IPS-18c (cell line): ENCODE results near the gene SLC47A2.

Experiments
- H3K4me3 ChIP-seq: 2 replicates; pipeline ENCODE4 v1.7.0; 2013; ENCODE audit warnings: low read depth, mild to moderate bottlenecking, low read length, moderate library complexity; ENCODE audit not compliant: insufficient read depth
- H3K9me3 ChIP-seq: one replicate; pipeline ENCODE4 v1.6.1; 2013; ENCODE audit warnings: mild to moderate bottlenecking, low read length, moderate library complexity; ENCODE audit not compliant: control insufficient read depth, insufficient read depth

SLC47A2 gene

DNA sequence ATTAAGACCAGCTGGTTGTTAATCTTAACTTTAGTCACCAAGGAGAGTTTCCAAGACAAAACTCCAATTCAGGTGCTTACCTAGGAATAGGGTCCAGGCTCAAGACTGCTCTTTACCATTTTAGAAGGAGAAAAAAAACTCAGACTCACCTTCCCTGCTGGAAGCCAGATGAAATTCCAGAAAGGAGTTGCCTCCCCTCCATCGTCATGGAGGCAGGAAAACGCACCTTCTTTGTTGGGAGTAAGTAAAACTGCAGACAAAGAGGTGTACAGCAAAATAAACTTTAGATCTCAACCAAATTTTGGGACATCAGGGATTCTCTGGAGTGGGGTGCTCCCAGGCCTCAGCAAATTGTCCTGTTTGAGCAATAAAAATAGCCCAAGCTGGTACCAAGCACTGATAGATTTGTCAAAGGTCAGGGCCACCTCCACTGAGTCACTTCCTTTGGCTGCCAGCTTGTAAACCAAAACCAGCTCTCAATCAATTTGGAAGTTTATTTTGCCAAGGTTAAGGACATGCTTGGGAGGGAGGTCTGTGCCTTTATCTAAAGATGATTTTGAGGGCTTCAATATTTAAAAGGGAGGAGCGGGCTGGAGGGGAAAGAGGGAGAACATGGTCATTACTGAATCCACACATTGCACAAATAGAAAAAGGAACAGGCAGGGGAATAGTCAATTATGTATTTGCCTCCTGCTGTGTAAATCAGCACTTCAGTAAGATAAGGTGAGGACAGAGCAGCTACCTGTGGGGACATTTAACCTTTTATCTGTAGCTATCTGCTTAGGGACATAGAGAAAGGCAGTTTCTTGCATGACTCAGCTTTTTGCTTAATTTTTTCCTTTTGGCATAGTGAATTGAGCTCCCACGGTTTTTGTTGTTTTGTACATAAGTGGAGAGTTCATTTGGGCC is 69.3 kb downstream of the SLC47A2 start:
- peak overlapping the region; percentile 77; the same call in 1 of the 2 replicates for H3K4me3 ChIP-seq
- H3K9me3 ChIP-seq, result no peaks in the 10 kb centered on the region

DNA sequence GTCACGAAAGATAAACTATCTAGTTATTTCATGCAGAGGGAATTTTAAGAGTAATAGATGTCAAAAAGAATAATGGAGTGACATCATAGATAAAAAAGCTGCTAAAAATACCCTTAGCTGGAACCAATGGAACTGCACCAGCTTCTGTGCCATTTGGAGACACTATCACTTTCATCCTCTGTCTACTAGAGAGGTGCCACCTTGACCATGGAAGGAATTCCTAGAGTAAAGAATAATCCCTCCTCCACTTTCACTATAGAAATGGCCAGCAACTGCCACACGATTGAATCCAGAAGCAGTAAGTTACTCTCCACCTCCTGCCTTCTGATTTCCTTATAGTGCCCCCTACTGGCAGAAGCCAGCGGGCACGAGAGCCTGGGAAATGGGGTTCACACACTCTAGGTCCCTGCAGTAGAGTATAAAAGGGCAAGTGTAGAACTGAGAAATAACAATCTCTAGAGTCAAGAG is 70.6 kb downstream of the SLC47A2 start:
- no peaks in the 10 kb centered on the region for H3K9me3 ChIP-seq

DNA sequence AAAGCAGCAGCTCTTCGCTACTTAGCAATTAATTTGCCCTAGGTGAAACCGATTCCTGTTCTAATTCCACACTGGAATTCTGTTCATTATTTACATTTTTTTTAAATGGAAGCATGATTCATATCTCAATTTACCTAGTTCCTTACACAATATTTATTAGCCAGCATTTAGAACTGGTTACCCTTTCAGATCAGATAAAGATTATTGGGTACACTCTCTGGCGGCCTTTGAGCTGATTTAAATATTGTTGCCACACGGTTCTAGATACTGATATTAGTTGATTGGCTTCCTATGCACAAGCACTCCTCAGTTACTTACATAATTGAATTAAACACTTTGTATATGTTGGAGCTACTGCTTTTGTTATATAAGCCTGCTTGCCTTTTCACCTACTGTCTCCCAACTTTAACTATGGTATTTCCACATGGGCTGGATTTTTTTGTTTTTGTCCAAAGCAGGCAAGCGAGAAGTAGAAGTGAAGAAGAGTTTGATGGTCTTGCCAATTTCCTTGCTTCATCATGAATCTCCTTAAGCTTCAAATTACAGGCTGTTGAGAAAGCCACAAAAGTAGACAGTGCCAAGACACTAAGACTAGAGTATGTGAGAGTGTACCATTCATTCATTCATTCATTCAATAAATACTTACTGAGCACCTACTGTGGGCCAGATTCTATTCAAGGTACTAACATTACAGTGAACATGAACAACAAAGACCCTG is 71.7 kb downstream of the SLC47A2 start:
- Histone ChIP-seq H3K9me3 (no peaks in the 10 kb centered on the region), H3K4me3 (no peak overlapping the region)

More for the DNA sequence above, 70.6 kb downstream of the SLC47A2 start:
- no peak overlapping the region for H3K4me3 ChIP-seq

DNA sequence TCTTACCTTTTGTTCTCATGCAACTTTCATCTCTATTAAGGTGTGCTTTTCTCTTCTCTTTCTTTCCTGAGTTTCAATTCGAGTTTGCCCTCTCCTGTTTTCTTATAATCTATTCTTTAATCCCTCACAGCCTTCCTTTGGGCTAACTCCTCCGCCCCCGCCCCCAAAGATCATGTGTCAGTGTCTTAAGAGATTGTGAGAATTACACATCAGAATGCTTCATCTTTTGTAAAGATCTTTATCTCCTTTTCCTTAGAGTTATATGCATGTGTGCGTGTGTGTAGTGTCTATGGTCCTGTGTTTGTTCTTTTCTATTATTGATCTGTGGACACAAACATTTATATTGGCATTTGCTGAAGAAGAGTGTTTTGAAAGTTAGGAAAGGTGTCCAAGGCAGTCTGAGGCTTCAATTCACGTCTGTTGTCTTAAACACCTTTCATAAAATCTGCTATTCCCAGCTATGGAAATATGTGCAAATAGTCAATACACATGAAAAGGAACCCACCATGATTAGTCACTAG is 74.0 kb downstream of the SLC47A2 start:
- Histone ChIP-seq H3K9me3 (no peaks in the 10 kb centered on the region), H3K4me3 (no peak overlapping the region)

DNA sequence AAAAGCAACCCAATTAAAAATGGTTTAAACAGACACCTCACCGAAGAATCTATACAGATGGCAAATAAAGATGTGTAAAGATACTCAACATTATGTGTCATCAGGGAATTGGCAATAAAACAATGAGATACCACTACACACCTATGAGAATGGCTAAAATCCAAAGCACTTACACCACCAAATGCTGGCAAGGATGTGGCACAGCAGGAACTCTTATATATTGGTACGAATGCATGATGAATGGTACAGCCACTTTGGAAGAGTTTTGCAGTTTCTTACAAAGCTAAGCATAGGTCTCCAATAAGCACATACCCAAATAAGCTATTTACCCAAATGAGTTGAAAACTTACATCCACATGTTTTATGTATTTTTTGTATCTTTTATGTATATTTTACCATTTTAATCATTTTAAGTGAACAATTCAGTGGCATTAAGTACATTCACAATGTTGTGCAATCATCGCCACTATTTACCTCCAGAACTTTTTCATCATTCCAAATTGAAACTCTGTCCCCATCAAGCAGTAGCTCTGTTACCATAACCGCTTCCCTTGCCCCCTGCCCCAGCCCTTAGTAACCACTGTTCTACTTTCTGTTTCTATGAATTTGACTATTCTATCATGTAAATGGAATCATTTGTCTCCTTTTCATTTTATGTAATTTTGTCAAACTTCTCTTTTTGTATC is 74.6 kb downstream of the SLC47A2 start:
- H3K9me3 ChIP-seq, result no peaks in the 10 kb centered on the region
- no peak overlapping the region for H3K4me3 ChIP-seq

DNA sequence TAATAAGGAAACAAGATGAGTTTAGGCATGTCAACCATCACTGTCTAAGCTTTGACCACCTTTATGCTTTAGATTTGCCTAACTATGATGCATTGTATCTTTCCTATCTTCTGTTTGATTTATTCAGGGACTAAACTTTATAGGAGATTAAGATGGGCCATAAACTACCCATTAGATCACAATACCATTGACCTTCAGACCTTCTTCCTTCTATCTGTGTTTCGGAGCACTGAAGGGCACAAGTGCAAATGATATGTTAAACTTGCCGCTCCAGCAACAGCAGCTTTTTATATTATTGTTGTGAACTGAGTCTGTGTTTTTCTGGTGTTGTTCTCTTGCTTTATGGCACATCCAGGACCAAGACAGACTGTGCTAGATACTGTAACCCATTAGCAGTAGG is 84.5 kb downstream of the SLC47A2 start:
- Histone ChIP-seq H3K9me3 (no peaks in the 10 kb centered on the region), H3K4me3 (no peak overlapping the region)

DNA sequence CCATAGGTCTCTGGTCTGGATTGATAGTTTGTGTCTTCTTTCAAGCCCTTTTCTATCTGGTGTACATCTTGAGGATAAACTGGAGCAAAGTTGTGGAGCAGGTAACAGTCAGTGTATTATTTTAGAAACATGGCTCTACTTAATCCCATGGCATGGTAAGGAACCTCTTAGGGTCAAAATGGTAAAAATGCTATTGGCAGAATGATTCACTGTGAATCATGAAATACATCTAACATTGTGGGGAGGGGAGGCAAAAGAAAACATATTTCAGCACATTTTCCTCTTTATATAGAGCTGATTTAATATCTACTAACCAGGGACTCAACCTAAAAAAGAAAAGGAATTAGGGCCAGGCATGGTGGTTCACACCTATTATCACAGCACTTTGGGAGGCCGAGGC is 85.7 kb downstream of the SLC47A2 start:
- Histone ChIP-seq H3K4me3 (no peak overlapping the region), H3K9me3 (no peaks in the 10 kb centered on the region)

DNA sequence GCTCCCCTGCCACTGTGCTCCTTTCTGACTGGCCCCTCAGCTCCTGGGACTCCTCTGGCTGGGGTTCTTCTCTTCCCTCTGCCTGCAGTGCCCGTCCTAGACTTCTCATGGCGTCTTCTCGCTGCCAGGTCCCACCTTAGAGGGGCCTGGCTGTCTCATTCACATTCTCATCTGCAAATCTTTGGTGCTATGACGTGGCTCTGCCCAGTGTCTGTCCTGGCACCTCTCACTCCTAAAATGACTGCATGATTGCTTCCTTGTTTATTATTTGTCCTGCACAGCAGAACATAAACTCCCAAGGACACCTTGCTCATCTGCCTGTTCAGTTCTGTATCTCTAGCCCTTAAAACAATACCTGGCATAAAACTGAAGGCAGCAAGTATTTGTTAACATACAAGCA is 86.3 kb downstream of the SLC47A2 start:
- H3K9me3 ChIP-seq, result no peaks in the 10 kb centered on the region
- no peak overlapping the region for H3K4me3 ChIP-seq

DNA sequence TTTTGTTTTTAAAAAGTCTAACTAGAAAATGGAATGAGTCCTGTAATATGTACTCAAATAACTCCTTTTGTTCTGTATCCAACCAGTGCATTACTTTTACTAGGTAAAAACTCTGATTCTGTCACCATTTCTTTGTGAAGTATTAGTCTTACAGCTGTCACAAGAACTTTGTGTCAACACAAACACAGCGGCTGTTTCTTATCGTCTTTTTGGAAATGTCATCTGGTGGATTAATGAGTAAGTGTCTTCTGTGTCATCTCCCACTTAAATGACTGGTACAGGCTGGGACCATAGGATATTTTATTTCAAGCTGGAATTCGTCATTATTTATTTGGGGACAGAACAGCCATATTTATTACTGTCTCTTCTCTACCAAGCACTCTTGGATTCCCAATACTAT is 86.9 kb downstream of the SLC47A2 start:
- Histone ChIP-seq H3K9me3 (no peaks in the 10 kb centered on the region), H3K4me3 (no peak overlapping the region)
